HEK293T (cell line): Measurements from ENCODE around the gene NFIX.

Source experiments
- CTCF ChIA-PET: fragments of 350-600 bp; formaldehyde crosslinking; extraction: SDS; loops from one replicate; lab custom pipeline; 2021; ENCODE audit warnings: antibody characterized with exemption, inconsistent platforms; lab: Yijun Ruan, JAX
- POLR2A ChIA-PET: fragments of 350-600 bp; formaldehyde crosslinking; extraction: SDS; loops from one replicate; lab custom pipeline; 2020; ENCODE audit warnings: antibody characterized with exemption, inconsistent platforms; lab: Yijun Ruan, JAX
- DNase-seq: peaks from one replicate; pipeline ENCODE4 v3.0.0; 2012; ENCODE audit warnings: mixed read lengths; ENCODE audit errors: extremely low spot score
- ARNT ChIP-seq: fragments of 450-650 bp; IDR thresholded peaks from 2 replicates; pipeline ENCODE4 v1.6.1; 2017; ENCODE audit warnings: mild to moderate bottlenecking
- BHLHE40 ChIP-seq: fragments of 450-650 bp; IDR thresholded peaks from 2 replicates; pipeline ENCODE4 v1.6.1; 2016; ENCODE audit warnings: mild to moderate bottlenecking, moderate library complexity, borderline replicate concordance
- CTBP1 ChIP-seq: fragments of 450-650 bp; IDR thresholded peaks from 2 replicates; pipeline ENCODE4 v1.6.1; 2016; ENCODE audit warnings: borderline replicate concordance
- ELF4 ChIP-seq: fragments of 450-650 bp; IDR thresholded peaks from 2 replicates; pipeline ENCODE4 v1.6.1; 2017; ENCODE audit warnings: antibody characterized with exemption
- FOXA1 ChIP-seq: fragments of 450-650 bp; IDR thresholded peaks from 2 replicates; pipeline ENCODE4 v1.6.1; 2016; ENCODE audit warnings: mild to moderate bottlenecking
- FOXK2 ChIP-seq: fragments of 450-650 bp; IDR thresholded peaks from 2 replicates; pipeline ENCODE4 v1.6.1; 2016; ENCODE audit warnings: mild to moderate bottlenecking
- FOXM1 ChIP-seq: fragments of 450-650 bp; IDR thresholded peaks from 2 replicates; pipeline ENCODE4 v1.6.1; 2017; ENCODE audit warnings: mild to moderate bottlenecking, borderline replicate concordance
- HDGF ChIP-seq: fragments of 450-650 bp; IDR thresholded peaks from 2 replicates; pipeline ENCODE4 v1.6.1; 2017; ENCODE audit warnings: antibody characterized with exemption, borderline replicate concordance
- L3MBTL2 ChIP-seq: fragments of 450-650 bp; conservative IDR thresholded peaks from 2 replicates; pipeline ENCODE4 v1.6.1; 2016; ENCODE audit warnings: mild to moderate bottlenecking
- LEF1 ChIP-seq: fragments of 450-650 bp; IDR thresholded peaks from 2 replicates; pipeline ENCODE4 v1.6.1; 2017; ENCODE audit warnings: mild to moderate bottlenecking, borderline replicate concordance
- NFRKB ChIP-seq: fragments of 450-650 bp; IDR thresholded peaks from 2 replicates; pipeline ENCODE4 v1.6.1; 2016; ENCODE audit warnings: mild to moderate bottlenecking, moderate library complexity
- SP1 ChIP-seq: fragments of 450-650 bp; IDR thresholded peaks from 2 replicates; pipeline ENCODE4 v1.6.1; 2017
- SUZ12 ChIP-seq: fragments of 450-650 bp; IDR thresholded peaks from 2 replicates; pipeline ENCODE4 v1.6.1; 2016; ENCODE audit warnings: mild to moderate bottlenecking
- TARDBP ChIP-seq: fragments of 450-650 bp; IDR thresholded peaks from 2 replicates; pipeline ENCODE4 v1.6.1; 2016
- ZNF384 ChIP-seq: fragments of 450-650 bp; IDR thresholded peaks from 2 replicates; pipeline ENCODE4 v1.6.1; 2016
- TF ChIP-seq, protein P1 (sequence below): fragments of 450-650 bp; IDR thresholded peaks from 2 replicates; pipeline ENCODE4 v1.6.1; 2016

The NFIX gene

DNA sequence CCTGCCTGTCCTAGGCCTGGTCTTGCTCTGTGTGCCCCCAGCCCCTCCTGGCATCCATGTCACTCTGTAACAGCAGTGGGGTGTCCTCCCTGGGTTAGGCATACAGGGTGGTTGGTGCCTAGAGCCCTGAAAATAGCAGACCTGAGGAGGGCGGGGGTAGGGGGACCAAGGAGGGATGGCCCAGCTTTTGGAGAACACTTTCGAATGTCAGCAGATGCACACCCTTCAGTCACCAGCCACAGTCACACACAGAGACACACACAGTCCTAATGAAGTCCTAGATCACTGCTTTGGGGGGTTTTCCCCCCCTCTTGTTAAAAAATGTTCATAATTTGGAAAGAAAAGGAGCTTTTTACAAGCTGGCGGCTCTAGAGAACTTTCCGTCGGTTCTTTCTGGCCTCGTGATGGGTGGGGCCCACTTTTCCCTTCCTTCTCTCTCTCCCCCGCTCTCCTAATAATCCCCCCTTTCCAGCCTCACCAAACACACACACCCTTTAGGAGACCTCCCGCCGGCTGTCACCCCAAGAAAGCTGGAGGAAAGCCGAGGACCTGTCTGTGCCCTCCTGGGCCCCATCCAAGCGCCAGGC is 59.4 kb downstream of the NFIX start:
- ChIA-PET CTCF (interaction anchor here (0.6 to 3.4 kb wide), 10 partner anchors 10 to 684 kb away, joined by 3 to 11 read pairs (median 6); no protein-coding TSS in a partner anchor), POLR2A (interaction anchor here (0.6 to 2.5 kb wide), 11 partner anchors 9 to 111 kb away, joined by 3 to 11 read pairs (median 3); no protein-coding TSS in a partner anchor)
- TF ChIP-seq SP1 (no peak), BHLHE40 (no peak), CTBP1 (no peak), FOXK2 (no peak), NFRKB (no peak), ARNT (no peak), ELF4 (no peak), ZNF384 (no peak), LEF1 (no peak), FOXM1 (no peak), FOXA1 (no peak), HDGF (no peak), TARDBP (no peak)
- DNase-seq: no peak

DNA sequence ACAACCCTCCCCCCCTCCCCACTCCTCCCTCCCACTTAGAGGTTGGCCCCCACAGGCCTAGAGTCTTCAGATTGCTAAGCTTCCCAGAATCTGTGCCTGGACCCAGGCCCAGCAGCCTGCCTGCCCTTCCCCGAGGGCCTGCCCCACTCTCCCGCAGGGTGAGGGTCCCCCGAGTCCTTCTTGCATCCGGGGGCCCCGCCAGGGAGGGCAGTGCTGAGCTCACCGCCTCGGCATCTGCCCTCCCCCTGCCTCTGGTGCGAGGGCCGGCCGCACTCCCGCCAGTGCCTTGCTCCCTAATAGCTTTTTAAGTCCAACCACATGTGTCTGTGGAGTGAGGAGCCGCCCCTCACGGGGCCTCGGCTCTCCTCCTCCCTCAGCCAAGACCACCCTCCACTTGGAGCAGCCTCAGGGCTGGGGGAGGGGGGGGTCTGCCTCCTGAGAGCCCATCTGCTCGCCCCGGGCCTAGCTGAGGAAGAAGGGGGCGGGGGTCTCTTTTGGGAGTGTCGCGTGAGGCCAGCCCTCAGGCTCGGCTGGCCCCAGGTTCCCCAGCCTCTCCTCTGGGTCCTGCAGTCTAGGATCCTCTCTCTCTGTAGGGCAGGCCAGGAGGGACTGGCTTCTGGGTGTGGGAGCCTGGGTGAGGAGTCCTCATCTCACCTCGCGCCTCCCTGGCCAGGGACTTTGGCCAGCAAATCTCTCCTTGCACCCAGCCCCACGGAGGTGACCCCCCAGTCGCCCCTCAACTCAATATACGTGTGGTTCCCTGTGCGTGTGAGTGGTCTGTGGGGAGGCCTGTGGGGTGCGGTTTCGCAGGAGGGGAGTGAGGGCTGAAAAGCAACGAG is 60.2 kb downstream of the NFIX start:
- POLR2A ChIA-PET: interaction anchor here (0.6 to 2.5 kb wide), 11 partner anchors 10 to 111 kb away, joined by 3 to 11 read pairs (median 3); no protein-coding TSS in a partner anchor
- TF ChIP-seq CTBP1 (no peak), FOXA1 (no peak), BHLHE40 (no peak), ZNF384 (no peak), LEF1 (no peak), FOXK2 (no peak), TARDBP (no peak), NFRKB (no peak), HDGF (no peak)
- TF ChIP-seq, protein P1, sequence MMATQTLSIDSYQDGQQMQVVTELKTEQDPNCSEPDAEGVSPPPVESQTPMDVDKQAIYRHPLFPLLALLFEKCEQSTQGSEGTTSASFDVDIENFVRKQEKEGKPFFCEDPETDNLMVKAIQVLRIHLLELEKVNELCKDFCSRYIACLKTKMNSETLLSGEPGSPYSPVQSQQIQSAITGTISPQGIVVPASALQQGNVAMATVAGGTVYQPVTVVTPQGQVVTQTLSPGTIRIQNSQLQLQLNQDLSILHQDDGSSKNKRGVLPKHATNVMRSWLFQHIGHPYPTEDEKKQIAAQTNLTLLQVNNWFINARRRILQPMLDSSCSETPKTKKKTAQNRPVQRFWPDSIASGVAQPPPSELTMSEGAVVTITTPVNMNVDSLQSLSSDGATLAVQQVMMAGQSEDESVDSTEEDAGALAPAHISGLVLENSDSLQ: no peak
- no peak for DNase-seq
- CTCF ChIA-PET: interaction anchor here (0.6 to 3.4 kb wide), 9 partner anchors 11 to 683 kb away, joined by 3 to 11 read pairs (median 7); no protein-coding TSS in a partner anchor

DNA sequence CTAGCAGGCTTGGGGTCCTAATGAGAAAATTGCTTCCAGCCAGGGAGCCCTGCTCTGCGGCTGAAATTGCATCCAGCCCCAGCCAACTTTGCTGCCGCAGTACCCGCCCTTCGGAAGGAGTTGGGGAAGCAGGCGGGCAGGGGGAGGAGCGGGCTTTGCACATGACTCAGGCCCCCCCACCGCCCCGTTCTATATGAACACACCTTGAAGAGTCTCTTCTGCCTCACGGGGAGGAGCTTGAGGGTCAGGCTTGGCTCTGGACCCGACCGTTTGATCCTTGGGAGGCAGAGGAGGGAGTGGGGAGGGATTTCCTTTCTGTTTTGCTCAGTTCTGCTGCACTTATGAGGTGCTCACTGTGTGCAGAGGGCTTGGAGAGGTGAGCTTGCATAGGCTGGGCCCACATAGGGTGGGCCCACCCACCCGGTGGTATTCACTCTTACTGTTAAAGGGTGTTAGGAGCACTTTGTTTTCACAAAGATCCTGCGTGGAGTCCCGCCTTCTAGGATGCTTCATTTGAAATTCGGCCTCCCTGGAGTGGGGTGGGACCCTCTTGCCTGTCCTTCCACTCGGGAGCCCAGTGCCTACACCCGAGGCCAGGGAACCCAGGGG is 60.9 kb downstream of the NFIX start:
- POLR2A ChIA-PET: interaction anchor here (0.8 to 2.5 kb wide), 2 partner anchors 13 to 24 kb away, joined by 3 to 7 read pairs; no protein-coding TSS in a partner anchor
- no peak for DNase-seq
- TF ChIP-seq HDGF (no peak), ELF4 (no peak), FOXK2 (no peak)
- TF ChIP-seq, protein P1: no peak
- CTCF ChIA-PET: interaction anchor here (0.8 to 3.4 kb wide), 4 partner anchors 11 to 90 kb away, joined by 3 to 11 read pairs (median 6); no protein-coding TSS in a partner anchor

DNA sequence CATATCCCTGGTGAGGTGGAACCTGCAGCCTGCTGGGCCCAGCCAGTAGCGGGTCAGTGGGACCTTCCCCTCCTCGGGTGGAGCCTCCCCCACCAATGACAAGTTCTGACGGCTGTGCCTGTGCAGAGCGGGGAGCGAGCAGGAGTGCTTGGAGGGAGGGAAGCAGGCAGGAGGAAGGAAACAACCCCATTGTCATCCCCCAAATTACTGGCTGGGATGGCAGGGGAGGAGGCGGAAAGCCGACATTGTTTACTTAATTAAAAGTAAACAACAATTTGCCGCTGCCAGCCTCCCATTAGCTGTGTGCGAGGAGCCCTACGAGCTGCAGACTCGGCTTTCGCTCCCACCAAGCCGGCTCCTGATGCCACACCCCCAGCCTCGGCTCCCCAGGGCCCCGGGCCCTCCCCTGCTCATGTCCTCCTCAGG is 61.9 kb downstream of the NFIX start:
- CTCF ChIA-PET: interaction anchor here (1.4 to 3.4 kb wide), 3 partner anchors 24 to 91 kb away, joined by 3 to 11 read pairs (median 8); no protein-coding TSS in a partner anchor
- DNase-seq: no peak
- POLR2A ChIA-PET: no interaction called here
- no peak for TF ChIP-seq HDGF
- TF ChIP-seq FOXM1: no peak
- TF ChIP-seq NFRKB: no peak
- TF ChIP-seq BHLHE40: no peak
- no peak for TF ChIP-seq CTBP1
- TF ChIP-seq TARDBP: no peak
- TF ChIP-seq FOXA1: no peak

DNA sequence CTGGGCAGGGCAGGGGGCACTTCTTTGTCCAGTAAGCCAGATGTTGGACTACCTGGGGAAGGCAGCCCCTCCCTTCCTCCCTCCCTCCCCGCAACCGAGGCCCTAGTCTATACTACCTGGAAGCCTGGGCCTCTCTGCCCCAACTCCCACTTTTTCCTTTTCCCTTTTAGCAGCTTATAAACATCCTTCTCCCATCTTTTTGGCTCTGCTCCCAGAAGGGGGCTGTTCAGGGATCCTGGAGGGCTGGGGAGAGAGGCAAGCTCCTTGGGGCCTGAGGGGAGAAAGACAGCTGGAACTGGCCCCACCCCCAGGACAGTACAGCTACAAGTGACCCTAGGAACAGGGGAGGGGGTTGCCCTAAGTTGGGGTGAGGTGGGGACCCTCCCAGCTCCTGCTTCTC is 62.5 kb downstream of the NFIX start:
- DNase-seq: no peak
- ChIA-PET CTCF (interaction anchor here (1.4 to 2.0 kb wide), 2 partner anchors 24 to 26 kb away, joined by 3 to 8 read pairs; no protein-coding TSS in a partner anchor), POLR2A (no interaction called here)
- TF ChIP-seq SP1 (no peak), ELF4 (no peak), BHLHE40 (no peak), FOXK2 (no peak), ARNT (no peak), NFRKB (no peak), FOXA1 (no peak), CTBP1 (no peak), L3MBTL2 (no peak), SUZ12 (no peak), ZNF384 (no peak), FOXM1 (no peak), HDGF (no peak), TARDBP (no peak)
- TF ChIP-seq, protein P1: no peak
